Gastrocnemius medialis (tissue), 4 donors: ENCODE measurements around the gene GPR32.

Source experiments
- CTCF ChIP-seq, 5 experiments: fragments of 450-650 bp in 3 of 5; fragments of 200-600 bp in 2 of 5; sonication (generic) in 2 of 5; IDR thresholded peaks in 4 of 5; conservative IDR thresholded peaks in 1 of 5; 1 replicate in 4 of 5; 2 replicates in 1 of 5; pipeline ENCODE4 v1.5.1; 2016 to 2019; ENCODE audit warnings: antibody characterized with exemption in 5 of 5, mild to moderate bottlenecking in 3 of 5, moderate library complexity in 3 of 5
- POLR2A ChIP-seq, 2 donors: fragments of 450-650 bp; IDR thresholded peaks; one replicate each; pipeline ENCODE4 v1.6.1; 2017; ENCODE audit warnings: antibody characterized with exemption in 2 of 2, mild to moderate bottlenecking in 2 of 2, moderate library complexity in 2 of 2

- TF ChIP-seq CTCF (IDR thresholded peaks at IDR 0.05 in 4 of 5, conservative IDR thresholded peaks at IDR 0.05 in 1 of 5), result no peak
- no peak for TF ChIP-seq POLR2A (IDR thresholded peaks at IDR 0.05)
Observed at GRCh38 chr19:50776131-50776530, 5.9 kb downstream of the GPR32 start.
